KOPT-K1 (cell line): ENCODE data around the gene AGRP.
A peak's percentile ranks its signal among the peaks of the same experiment; 100 is the strongest.

Source experiments
- H3K27ac ChIP-seq: fragments of 200-600 bp; sonication (generic); 2 replicates; pipeline ENCODE4 v1.5.1; 2016; ENCODE audit warnings: antibody characterized with exemption, mild to moderate bottlenecking, low read depth, low read length; ENCODE audit not compliant: poor library complexity, severe bottlenecking
- H3K36me3 ChIP-seq: fragments of 200-600 bp; sonication (generic); 2 replicates; pipeline ENCODE4 v1.5.1; 2017; ENCODE audit warnings: antibody characterized with exemption, mild to moderate bottlenecking, low read length, moderate library complexity; ENCODE audit not compliant: insufficient read depth
- H3K9me3 ChIP-seq: fragments of 200-600 bp; sonication (generic); 2 replicates; pipeline ENCODE4 v1.5.1; 2017; ENCODE audit warnings: antibody characterized with exemption, low read length, mild to moderate bottlenecking; ENCODE audit not compliant: insufficient read depth, poor library complexity, severe bottlenecking

The AGRP gene, protein sequence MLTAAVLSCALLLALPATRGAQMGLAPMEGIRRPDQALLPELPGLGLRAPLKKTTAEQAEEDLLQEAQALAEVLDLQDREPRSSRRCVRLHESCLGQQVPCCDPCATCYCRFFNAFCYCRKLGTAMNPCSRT

DNA sequence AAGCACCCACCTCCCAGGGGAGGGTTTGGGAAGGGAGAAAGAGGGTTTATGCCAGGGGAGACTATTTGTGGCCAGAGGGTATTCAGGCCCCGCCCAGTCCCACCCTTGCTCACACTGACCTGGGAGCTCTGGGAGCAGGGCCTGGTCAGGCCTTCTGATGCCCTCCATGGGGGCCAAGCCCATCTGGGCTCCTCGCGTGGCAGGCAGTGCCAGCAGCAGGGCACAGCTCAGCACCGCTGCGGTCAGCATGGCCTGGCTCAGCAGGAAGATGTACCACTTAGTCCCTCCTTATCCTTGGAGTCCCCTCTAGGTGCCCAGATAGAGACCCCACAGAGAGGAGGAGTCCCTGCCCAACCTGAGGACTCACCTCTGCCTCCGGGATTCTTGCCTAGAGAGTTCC is at the start of gene AGRP:
Gene AGRP (minus strand): TSS at position 398 of the 400 bp plus-strand sequence. CDS start 149 bp downstream, at position 249.
- Histone ChIP-seq H3K9me3 (no peaks in the 10 kb centered on the region), H3K36me3 (peaks cover 25% of the 10 kb centered on the region), H3K27ac (peak within 1 kb of the TSS; percentile 92)

GRCh38 chr16:67531247-67531646 is 47.9 kb upstream of the AGRP start:
- H3K9me3 ChIP-seq: no peaks in the 10 kb centered on the region
- peak overlapping the region; percentile 5 for H3K27ac ChIP-seq

DNA sequence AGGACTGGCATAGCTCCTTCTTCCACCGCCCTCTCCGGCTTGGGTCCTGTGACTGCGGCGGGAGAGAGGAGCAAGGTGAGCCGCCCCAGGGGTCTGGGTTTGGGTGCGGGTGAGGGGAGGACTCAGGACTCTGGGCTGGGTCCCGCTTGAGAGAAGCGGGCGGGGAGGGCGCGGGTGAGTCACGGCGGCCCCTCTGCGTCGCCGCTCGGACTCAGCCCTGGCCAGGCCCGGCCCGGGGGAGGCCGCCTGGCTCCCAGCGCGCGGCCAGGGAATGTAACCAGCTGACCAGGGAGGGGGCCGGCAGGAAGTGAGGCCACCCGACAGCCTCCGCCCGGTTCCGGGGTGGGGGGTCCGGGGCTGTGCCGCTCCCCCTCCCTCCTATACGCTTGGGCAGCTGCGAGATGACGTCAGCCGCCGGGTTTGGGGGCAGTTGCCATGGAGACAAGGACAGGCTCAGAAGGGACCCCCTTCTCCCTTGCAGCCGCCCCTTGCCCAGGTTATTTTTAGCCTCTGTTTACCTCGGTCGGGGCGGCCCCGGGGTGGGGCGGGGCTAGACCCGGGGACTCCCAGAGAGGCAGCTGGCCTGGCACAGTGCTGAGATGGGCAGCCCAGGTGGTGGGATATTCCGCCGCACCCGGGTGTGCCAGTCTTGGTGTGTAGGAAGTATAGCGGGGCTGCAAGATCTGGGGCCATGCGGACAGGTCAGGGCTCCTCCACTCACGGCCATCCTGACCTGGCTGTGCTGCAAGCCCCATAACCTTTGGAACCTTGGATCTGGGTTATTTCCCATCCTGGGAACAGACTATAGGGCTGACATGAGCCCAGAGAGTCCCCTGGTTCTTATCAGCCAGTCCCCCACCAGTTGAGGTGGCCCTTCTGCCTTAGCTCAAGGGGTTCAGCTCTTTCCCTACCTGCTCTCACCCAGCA is 46.9 kb upstream of the AGRP start:
- H3K9me3 ChIP-seq: no peaks in the 10 kb centered on the region
- H3K27ac ChIP-seq: peak overlapping the region; percentile 5
- no peaks in the 10 kb centered on the region for H3K36me3 ChIP-seq

More at GRCh38 chr16:67531247-67531646, 47.9 kb upstream of the AGRP start:
- H3K36me3 ChIP-seq: no peaks in the 10 kb centered on the region

DNA sequence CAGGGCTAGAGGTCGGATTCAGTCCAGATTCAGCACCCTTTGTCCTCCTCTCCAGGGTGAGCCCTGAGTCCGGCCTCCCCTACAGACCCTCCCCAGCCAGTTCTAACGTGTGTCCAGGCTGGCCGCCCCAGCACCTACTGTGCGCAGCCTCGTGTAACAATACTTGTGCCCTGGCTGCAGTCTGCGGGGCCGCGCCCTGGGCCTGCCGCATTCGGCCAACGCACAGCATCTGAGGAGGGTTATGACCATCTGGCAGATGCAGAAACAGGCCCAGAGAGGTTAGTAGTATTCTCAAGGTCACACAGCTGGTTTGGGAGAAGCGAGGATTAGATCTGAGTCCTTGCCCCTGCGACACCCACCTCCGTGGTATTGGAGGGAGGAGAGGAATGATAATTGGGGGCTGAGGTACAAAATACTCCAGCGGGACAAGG is 46.2 kb upstream of the AGRP start:
- H3K27ac ChIP-seq: peak overlapping the region; percentile 45
- no peaks in the 10 kb centered on the region for H3K9me3 ChIP-seq
- H3K36me3 ChIP-seq: no peaks in the 10 kb centered on the region

DNA sequence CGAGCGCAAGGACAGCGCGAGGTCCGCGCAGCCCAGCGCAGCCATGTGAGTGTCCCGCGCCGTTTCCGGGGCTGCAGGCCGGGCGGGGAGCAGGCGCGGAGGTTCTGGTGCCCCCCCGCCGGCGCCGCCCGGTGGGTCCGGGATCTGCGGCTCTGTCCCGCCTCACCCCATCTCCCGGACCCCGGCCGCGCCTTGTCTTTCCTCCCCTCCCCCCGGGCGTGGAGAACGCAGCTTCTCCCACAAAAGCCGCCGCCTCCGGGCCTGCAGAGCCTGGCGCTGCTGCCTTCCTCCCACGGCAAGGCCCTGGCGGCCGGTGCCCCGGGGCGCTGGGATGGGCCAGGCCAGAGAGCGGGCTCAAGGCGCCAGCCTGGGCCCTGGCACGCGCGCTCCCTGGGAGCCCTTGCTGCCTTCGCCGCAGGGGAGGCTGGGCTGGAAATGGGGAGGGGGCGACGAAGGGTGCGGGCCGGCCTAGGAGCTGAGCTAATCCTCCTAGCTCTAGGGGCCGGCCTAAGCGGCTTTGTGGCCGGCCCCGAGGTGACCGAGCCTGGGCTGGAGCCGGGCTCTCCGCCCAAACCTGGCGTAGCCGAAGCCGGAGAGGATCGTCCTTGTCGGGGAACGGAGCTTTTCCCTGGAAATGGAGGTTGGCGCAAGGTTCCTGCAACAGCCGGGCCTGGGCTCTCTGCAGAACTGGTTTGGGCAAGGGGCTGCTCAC is 45.7 kb upstream of the AGRP start:
- H3K27ac ChIP-seq: peak overlapping the region; percentile 45
- no peaks in the 10 kb centered on the region for H3K9me3 ChIP-seq
- H3K36me3 ChIP-seq: no peaks in the 10 kb centered on the region

DNA sequence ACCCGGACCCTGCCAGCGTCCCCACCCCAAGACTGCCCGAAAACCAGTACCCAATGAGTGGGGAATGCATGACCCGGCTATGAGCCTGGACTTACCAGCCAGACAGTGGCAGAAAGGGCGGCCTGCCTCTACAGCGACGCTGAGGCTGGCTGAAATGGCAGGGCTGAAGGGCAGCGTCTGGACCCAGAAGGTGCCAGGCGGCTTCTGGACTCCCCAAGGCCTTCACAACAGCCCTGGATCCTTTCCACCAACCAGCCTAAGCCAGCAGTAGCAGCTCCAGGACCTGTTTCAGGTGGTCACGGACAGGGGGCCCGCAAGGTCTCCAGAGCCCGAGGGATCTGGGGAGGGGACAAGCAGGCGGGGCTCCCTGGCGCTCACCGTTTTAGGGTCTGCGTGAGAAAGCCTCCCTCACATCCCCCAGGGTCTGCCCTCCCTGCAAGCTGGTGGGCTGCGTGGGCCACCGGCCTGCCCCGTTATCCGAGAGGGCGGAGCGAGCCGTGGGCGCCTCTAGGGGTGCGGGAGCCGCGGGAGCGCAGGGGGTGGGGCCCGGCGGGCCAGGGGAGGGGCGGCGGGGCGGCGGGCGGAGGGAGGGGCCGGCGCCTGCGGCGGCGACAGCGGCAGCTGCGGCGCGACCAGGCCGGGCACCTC is 45.0 kb upstream of the AGRP start, which contains the start of gene RIPOR1:
Gene RIPOR1 (plus strand): TSS at position 608 of the 648 bp plus-strand sequence. CDS start 9,618 bp downstream, outside the sequence.
- Histone ChIP-seq H3K9me3 (no peaks in the 10 kb centered on the region), H3K36me3 (no peaks in the 10 kb centered on the region), H3K27ac (peak within 1 kb of the TSS; percentile 45)

DNA sequence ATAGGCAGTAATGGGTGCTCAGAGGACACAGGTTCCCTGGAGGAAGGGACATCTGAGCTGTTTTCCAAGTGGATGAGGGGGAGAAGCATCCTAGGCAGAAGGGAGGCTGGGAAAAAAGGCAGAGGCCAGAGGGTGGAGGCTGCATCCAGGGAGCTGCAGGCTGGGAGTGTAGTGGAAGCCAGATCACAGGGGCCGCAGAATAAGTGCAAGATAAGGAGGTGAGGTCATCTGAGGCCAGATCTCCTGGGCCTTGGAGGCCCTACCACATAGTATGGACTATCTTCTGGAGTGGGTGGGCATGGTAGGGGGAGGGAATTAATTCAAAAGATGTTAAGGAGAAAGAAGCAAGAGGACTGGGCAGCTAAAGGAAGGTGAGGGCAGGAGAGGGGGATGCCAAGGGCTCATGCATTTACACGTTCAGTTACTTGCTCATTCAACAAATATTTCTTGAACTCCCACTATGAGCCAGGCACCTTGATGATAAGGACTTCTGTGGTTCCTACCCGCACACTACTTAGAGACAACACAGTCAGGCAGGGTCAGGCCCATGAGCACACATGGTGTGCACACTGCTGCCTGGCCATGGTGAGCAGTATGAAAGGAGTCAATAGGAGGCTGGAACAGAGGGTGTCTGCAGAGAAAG is 42.9 kb upstream of the AGRP start:
- H3K9me3 ChIP-seq: no peaks in the 10 kb centered on the region
- H3K36me3 ChIP-seq: no peaks in the 10 kb centered on the region

GRCh38 chr16:67525176-67525860 is 42.0 kb upstream of the AGRP start:
- H3K27ac ChIP-seq: no peak overlapping the region
- H3K9me3 ChIP-seq: no peaks in the 10 kb centered on the region
- no peaks in the 10 kb centered on the region for H3K36me3 ChIP-seq

More for the DNA sequence above, 42.9 kb upstream of the AGRP start:
- H3K27ac ChIP-seq: no peak overlapping the region

DNA sequence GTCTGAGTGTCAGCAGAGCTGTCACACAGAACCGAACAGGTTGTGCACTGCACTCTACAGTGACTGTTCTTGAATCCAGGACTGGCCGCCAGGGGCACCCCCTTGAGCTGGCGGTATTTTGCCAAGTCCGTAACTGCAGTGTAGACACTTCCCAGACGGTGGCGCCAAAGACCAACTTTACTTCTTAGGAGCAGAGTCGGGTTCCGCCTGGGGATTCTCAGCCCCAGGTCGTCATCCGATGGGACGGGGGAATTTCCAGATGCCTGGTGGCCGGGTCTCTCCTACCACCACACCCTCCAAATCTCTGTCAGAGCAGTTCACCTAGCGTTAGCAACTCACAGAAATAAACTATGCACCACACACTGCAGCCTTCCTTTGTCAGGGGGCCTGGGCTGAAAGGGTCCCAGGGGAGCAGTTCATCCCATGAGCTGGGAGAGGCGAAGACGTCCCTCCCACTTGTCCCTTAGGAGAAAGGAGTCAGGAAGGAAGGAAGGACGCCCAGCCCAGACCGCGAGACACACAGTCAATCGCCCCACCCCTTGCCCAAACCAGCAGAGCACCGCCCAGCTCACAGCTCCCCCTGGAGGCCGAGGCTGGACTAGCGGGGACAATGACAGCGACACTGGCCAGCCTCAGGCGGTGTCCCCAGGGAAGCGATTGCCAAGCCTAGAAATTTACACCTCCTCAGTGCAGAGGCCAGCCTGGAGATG is 37.9 kb upstream of the AGRP start:
- Histone ChIP-seq H3K36me3 (no peaks in the 10 kb centered on the region), H3K27ac (peak overlapping the region; percentile 73), H3K9me3 (no peaks in the 10 kb centered on the region)

- Histone ChIP-seq H3K9me3 (no peaks in the 10 kb centered on the region), H3K36me3 (no peaks in the 10 kb centered on the region), H3K27ac (peak overlapping the region; percentile 64)
Observed at GRCh38 chr16:67519242-67519641, 35.9 kb upstream of the AGRP start.

GRCh38 chr16:67518676-67519075 is 35.3 kb upstream of the AGRP start:
- H3K27ac ChIP-seq: peak overlapping the region; percentile 64
- H3K9me3 ChIP-seq: no peaks in the 10 kb centered on the region
- H3K36me3 ChIP-seq: no peaks in the 10 kb centered on the region

- Histone ChIP-seq H3K36me3 (no peaks in the 10 kb centered on the region), H3K27ac (peak overlapping the region; percentile 64), H3K9me3 (no peaks in the 10 kb centered on the region)
Observed at GRCh38 chr16:67517661-67518423, 34.5 kb upstream of the AGRP start.

DNA sequence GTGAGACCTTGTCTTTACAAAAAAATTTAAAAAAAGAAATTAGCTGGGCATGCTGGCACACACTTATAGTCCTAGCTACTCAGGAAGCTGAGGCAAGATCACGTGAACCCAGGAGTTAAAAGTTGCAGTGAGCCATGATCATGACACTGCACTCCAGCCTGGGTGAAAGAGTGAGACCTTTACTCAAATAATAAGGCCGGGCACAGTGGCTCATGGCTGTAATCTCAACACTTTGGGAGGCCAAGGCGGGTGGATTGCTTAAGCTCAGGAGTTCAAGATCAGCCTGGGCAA is 33.8 kb upstream of the AGRP start:
- Histone ChIP-seq H3K27ac (no peak overlapping the region), H3K9me3 (no peaks in the 10 kb centered on the region)

More for the DNA sequence above, 33.8 kb upstream of the AGRP start:
- H3K36me3 ChIP-seq: no peaks in the 10 kb centered on the region
